Small intestine (tissue), 7 donors: ENCODE results near the gene VAV1. TPM values are rescaled to one million over a fixed set of nuclear protein-coding genes. Genes with fewer than 3 reads are reported as not detected.

Source experiments
- DNase-seq, 2 donors: peaks; one replicate each; pipeline versions ENCODE4 v3.0.0 to v3.0.0-alpha.2; 2013
- FAIRE-seq: peaks from 2 replicates; lab custom pipeline; 2012; peaks lifted over from hg19 to GRCh38; lab: Jason Lieb, UNC
- H3K27ac ChIP-seq, 3 donors: one replicate each; pipeline ENCODE4 v1.5.1; 2013; ENCODE audit warnings: low read length in 2 of 3, mild to moderate bottlenecking in 2 of 3, control low read depth in 1 of 3, inconsistent platforms in 1 of 3, low read depth in 1 of 3, moderate library complexity in 1 of 3
- H3K27me3 ChIP-seq, 3 donors: one replicate each; pipeline ENCODE4 v1.6.1; 2013; ENCODE audit warnings: low read length in 3 of 3, inconsistent platforms in 1 of 3; ENCODE audit not compliant: control insufficient read depth in 3 of 3, insufficient read depth in 3 of 3
- H3K36me3 ChIP-seq, 3 donors: one replicate each; pipeline ENCODE4 v1.6.1; 2013; ENCODE audit warnings: low read length in 3 of 3, inconsistent platforms in 1 of 3, low read depth in 1 of 3, mild to moderate bottlenecking in 1 of 3, moderate library complexity in 1 of 3; ENCODE audit not compliant: control insufficient read depth in 3 of 3, insufficient read depth in 2 of 3
- H3K4me1 ChIP-seq, 3 donors: one replicate each; pipeline ENCODE4 v1.6.1; 2013; ENCODE audit warnings: low read length in 2 of 3, inconsistent platforms in 1 of 3, low read depth in 1 of 3, mild to moderate bottlenecking in 1 of 3, moderate library complexity in 1 of 3; ENCODE audit not compliant: control insufficient read depth in 3 of 3, insufficient read depth in 2 of 3
- H3K4me3 ChIP-seq, 3 donors: one replicate each; pipeline ENCODE4 v1.5.1; 2013; ENCODE audit warnings: low read length in 3 of 3, control low read depth in 1 of 3, inconsistent platforms in 1 of 3, low read depth in 1 of 3, mild to moderate bottlenecking in 1 of 3, moderate library complexity in 1 of 3
- H3K9me3 ChIP-seq, 2 donors: one replicate each; pipeline ENCODE4 v1.6.1; 2013; ENCODE audit warnings: low read depth in 1 of 2, low read length in 1 of 2; ENCODE audit not compliant: control insufficient read depth in 2 of 2, insufficient read depth in 1 of 2
- WGBS, 3 donors: extraction: QIAGEN DNeasy Blood & Tissue Kit; methylation state at CpG; one replicate each; pipeline ENCODE4 v1.1.7; 2013; 5-methylcytosine and 5-hydroxymethylcytosine counted together
- polyA plus RNA-seq, 4 donors: library from polyadenylated mRNA; stranded (reverse) in 3 of 4; unstranded in 1 of 4; fragments of 200-250 nt in 3 of 4; fragments of 120-200 nt in 1 of 4; gene quantifications; one replicate each; pipeline versions ENCODE4 v1.2.1 to v1.2.3, GENCODE V29; 2013
- donor health status: healthy with polysubstance abuse.
- donor health status: control.
- donor health status: control.
- donor health status: Bipolar disorder and iron deficiency.
- donor health status: healthy.

Gene VAV1
- polyA plus RNA-seq, 4 donors: 2.5 to 3.5 (median 3.1) TPM

GRCh38 chr19:6735181-6735911 is 37.2 kb upstream of the VAV1 start:
- Histone ChIP-seq H3K9me3 (no peaks in the 10 kb centered on the region), H3K36me3 (peaks cover 0 to 43% (median 0%) of the 10 kb centered on the region in 3 donors), H3K4me3 (no peak overlapping the region), H3K4me1 (peaks cover 0 to 20% (median 0%) of the 10 kb centered on the region in 3 donors), H3K27me3 (no peaks in the 10 kb centered on the region), H3K27ac (peak overlapping the region in 2 of 3 donors; percentile 92 to 96)
- 71 to 84% (median 82%) methylated on average over 15 of the region's 15 CpGs for WGBS, 3 donors
- DNase-seq (no peak), FAIRE-seq (no peak)

- whole genome bisulfite sequencing, 3 donors: 14 to 21% (median 16%) methylated on average over 24 to 25 of the region's 25 CpGs
- peak overlapping the region; percentile 72 to 89 (median 75) for H3K4me3 ChIP-seq
- FAIRE-seq: no peak
- H3K27me3 ChIP-seq: no peaks in the 10 kb centered on the region
- H3K36me3 ChIP-seq: peaks cover 0 to 40% (median 0%) of the 10 kb centered on the region in 3 donors
- peak; percentile 84 to 90 for DNase-seq
- no peaks in the 10 kb centered on the region for H3K9me3 ChIP-seq
- H3K4me1 ChIP-seq: peaks cover 0 to 25% (median 0%) of the 10 kb centered on the region in 3 donors
- peak overlapping the region; percentile 88 to 96 (median 92) for H3K27ac ChIP-seq
Observed at GRCh38 chr19:6736169-6736916, 36.2 kb upstream of the VAV1 start.

- Histone ChIP-seq H3K9me3 (no peaks in the 10 kb centered on the region), H3K4me1 (peaks cover 0 to 29% (median 0%) of the 10 kb centered on the region in 3 donors), H3K36me3 (peaks cover 0 to 36% (median 0%) of the 10 kb centered on the region in 3 donors), H3K27ac (peak overlapping the region; percentile 88 to 96 (median 92)), H3K27me3 (no peaks in the 10 kb centered on the region), H3K4me3 (peak overlapping the region; percentile 72 to 89 (median 75))
- FAIRE-seq (no peak), DNase-seq (no peak)
- 0 to 1% (median 0%) methylated on average over 16 of the region's 16 CpGs for WGBS, 3 donors
Observed at GRCh38 chr19:6736917-6737283, 35.6 kb upstream of the VAV1 start.

- WGBS, 3 donors: 0 to 1% (median 1%) methylated on average over 48 to 55 of the region's 55 CpGs
- H3K9me3 ChIP-seq: no peaks in the 10 kb centered on the region
- peak within 1 kb of the TSS; percentile 91 to 96 (median 92) for H3K27ac ChIP-seq
- H3K4me3 ChIP-seq: peak within 1 kb of the TSS; percentile 72 to 89 (median 75)
- peaks cover 0 to 36% (median 0%) of the 10 kb centered on the region in 3 donors for H3K36me3 ChIP-seq
- FAIRE-seq (peak; percentile 98), DNase-seq (peak; percentile 100)
- H3K27me3 ChIP-seq: no peaks in the 10 kb centered on the region
- peaks cover 0 to 29% (median 0%) of the 10 kb centered on the region in 3 donors for H3K4me1 ChIP-seq
Observed at GRCh38 chr19:6737284-6737872, 35.1 kb upstream of the VAV1 start, which contains the start of gene GPR108. Gene GPR108, minus strand, starts transcription at chr19:6737580. Its CDS starts 4 bp downstream, at chr19:6737576.

- Histone ChIP-seq H3K27ac (peak overlapping the region; percentile 88 to 94 (median 91)), H3K4me3 (peak overlapping the region in 1 of 3 donors; percentile 35), H3K4me1 (peaks cover 0 to 29% (median 0%) of the 10 kb centered on the region in 3 donors), H3K36me3 (peaks cover 0 to 36% (median 0%) of the 10 kb centered on the region in 3 donors), H3K27me3 (no peaks in the 10 kb centered on the region), H3K9me3 (no peaks in the 10 kb centered on the region)
- no peak for FAIRE-seq
- WGBS, 3 donors: 4 to 10% (median 10%) methylated on average over 13 of the region's 13 CpGs
- peak; percentile 90 to 91 for DNase-seq
Observed at GRCh38 chr19:6737873-6738786, 34.4 kb upstream of the VAV1 start.

- Histone ChIP-seq H3K36me3 (peaks cover 0 to 36% (median 2%) of the 10 kb centered on the region in 3 donors), H3K27ac (peak overlapping the region; percentile 88 to 94 (median 91)), H3K27me3 (no peaks in the 10 kb centered on the region), H3K4me1 (peaks cover 0 to 29% (median 0%) of the 10 kb centered on the region in 3 donors), H3K4me3 (peak overlapping the region in 2 of 3 donors; percentile 35 to 47), H3K9me3 (no peaks in the 10 kb centered on the region)
- no peak for FAIRE-seq
- DNase-seq: no peak
- 8 to 12% (median 12%) methylated on average over 24 of the region's 24 CpGs for WGBS, 3 donors
Observed at GRCh38 chr19:6738787-6739389, 33.6 kb upstream of the VAV1 start.

- Histone ChIP-seq H3K36me3 (peaks cover 0 to 39% (median 2%) of the 10 kb centered on the region in 3 donors), H3K27ac (peak within 1 kb of the TSS; percentile 88 to 94 (median 91)), H3K9me3 (no peaks in the 10 kb centered on the region), H3K27me3 (no peaks in the 10 kb centered on the region), H3K4me3 (peak within 1 kb of the TSS; percentile 65 to 88 (median 78)), H3K4me1 (peaks cover 0 to 35% (median 0%) of the 10 kb centered on the region in 3 donors)
- WGBS, 3 donors: 0 to 1% (median 1%) methylated on average over 21 to 47 of the region's 47 CpGs
- FAIRE-seq (no peak), DNase-seq (peak; percentile 84 to 89)
Observed at GRCh38 chr19:6739390-6739882, 33.1 kb upstream of the VAV1 start, which contains the start of gene TRIP10. Gene TRIP10, plus strand, starts transcription at chr19:6739680. Its CDS starts 82 bp downstream, at chr19:6739762.
